B cell (primary cell): ENCODE measurements around the gene HOMER2. TPM values are rescaled to one million over a fixed set of nuclear protein-coding genes. Genes with fewer than 3 reads are reported as not detected.

Experiments
- ATAC-seq: fragments of 200-7000 bp; cut with Tn5 transposase; one replicate; pipeline ENCODE4 v1.10.0; 2021; ENCODE audit warnings: low read depth, mild to moderate bottlenecking, moderate number of reproducible peaks, moderate library complexity
- CTCF ChIA-PET: fragments of 350-600 bp; sonication (Branson Sonifier 250); formaldehyde crosslinking; loops from one replicate; lab custom pipeline; 2021; ENCODE audit warnings: antibody characterized with exemption, inconsistent platforms; lab: Charles Lee
- POLR2A ChIA-PET: fragments of 350-600 bp; sonication (Branson Sonifier 250); formaldehyde crosslinking; loops from one replicate; lab custom pipeline; 2021; ENCODE audit warnings: antibody characterized with exemption; lab: Charles Lee
- DNase-seq: peaks from one replicate; pipeline ENCODE4 v3.0.0; 2013
- H2AFZ ChIP-seq: 2 replicates; pipeline ENCODE4 v1.6.1; 2012; ENCODE audit warnings: mild to moderate bottlenecking, low read depth, low read length; ENCODE audit not compliant: insufficient read depth, poor library complexity, severe bottlenecking
- H3K27ac ChIP-seq, 2 donors: 1 replicate in 1 of 2; 2 replicates in 1 of 2; pipeline ENCODE4 v1.5.1; 2012 to 2013; ENCODE audit warnings: low read length in 2 of 2, mild to moderate bottlenecking in 2 of 2, moderate library complexity in 1 of 2
- H3K27me3 ChIP-seq, 4 experiments: fragments of 200-600 bp in 1 of 4; sonication (generic) in 1 of 4; replicated peaks in 1 of 4; 1 replicate in 2 of 4; 2 replicates in 2 of 4; pipeline versions ENCODE4 v1.6.1 to v1.7.0; 2013 to 2016; ENCODE audit warnings: low read length in 3 of 4, mild to moderate bottlenecking in 2 of 4, mixed read lengths in 1 of 4, moderate library complexity in 1 of 4; ENCODE audit not compliant: insufficient read depth in 4 of 4, control insufficient read depth in 3 of 4; ENCODE audit errors: control extremely low read depth in 1 of 4
- H3K36me3 ChIP-seq, 2 experiments: replicated peaks in 1 of 2; 1 replicate in 1 of 2; 2 replicates in 1 of 2; pipeline versions ENCODE4 v1.6.1 to v1.7.1; 2013; ENCODE audit warnings: low read length in 1 of 2; ENCODE audit not compliant: insufficient read depth in 2 of 2, control insufficient read depth in 1 of 2; ENCODE audit errors: control extremely low read depth in 1 of 2, extremely low read depth in 1 of 2
- H3K4me1 ChIP-seq, 2 donors: fragments of 200-600 bp in 1 of 2; sonication (generic) in 1 of 2; 1 replicate in 1 of 2; 2 replicates in 1 of 2; pipeline versions ENCODE4 v1.5.1 to v1.6.1; 2013 to 2017; ENCODE audit warnings: low read length in 2 of 2; ENCODE audit not compliant: control insufficient read depth in 2 of 2, insufficient read depth in 2 of 2
- H3K4me2 ChIP-seq: replicated peaks from 2 replicates; pipeline ENCODE3; 2012; ENCODE audit warnings: mild to moderate bottlenecking, low read depth, low read length; ENCODE audit not compliant: poor library complexity, severe bottlenecking
- H3K4me3 ChIP-seq, 5 experiments: fragments of 200-600 bp in 1 of 5; sonication (generic) in 1 of 5; 1 replicate in 3 of 5; 2 replicates in 2 of 5; pipeline versions ENCODE4 v1.5.1 to v1.7.0; 2011 to 2016; ENCODE audit warnings: low read length in 4 of 5, mild to moderate bottlenecking in 4 of 5, low read depth in 2 of 5, control low read depth in 1 of 5, moderate library complexity in 1 of 5; ENCODE audit not compliant: insufficient read depth in 1 of 5; ENCODE audit errors: control extremely low read depth in 1 of 5, extremely low read depth in 1 of 5
- H3K79me2 ChIP-seq: fragments of 200-600 bp; sonication (generic); one replicate; pipeline ENCODE4 v1.6.0; 2016; ENCODE audit warnings: low read length; ENCODE audit not compliant: control insufficient read depth, insufficient read depth
- H3K9ac ChIP-seq: fragments of 200-600 bp; sonication (generic); 2 replicates; pipeline ENCODE4 v1.6.1; 2017; ENCODE audit warnings: mild to moderate bottlenecking, low read length, moderate library complexity
- H3K9me3 ChIP-seq, 3 donors: one replicate each; pipeline versions ENCODE4 v1.6.1 to v1.7.1; 2013; ENCODE audit warnings: low read length in 2 of 3; ENCODE audit not compliant: control insufficient read depth in 2 of 3, insufficient read depth in 1 of 3; ENCODE audit errors: control extremely low read depth in 1 of 3
- H4K20me1 ChIP-seq: 2 replicates; pipeline ENCODE4 v1.6.0; 2012; ENCODE audit warnings: mild to moderate bottlenecking, low read length; ENCODE audit not compliant: insufficient read depth, control insufficient read depth, poor library complexity, severe bottlenecking
- H3K27ac Mint-ChIP-seq: one replicate; pipeline ENCODE4 v1.8.0; 2021; ENCODE audit warnings: mixed read lengths
- H3K27me3 Mint-ChIP-seq: one replicate; pipeline ENCODE4 v1.8.0; 2021; ENCODE audit warnings: mixed read lengths
- H3K4me1 Mint-ChIP-seq: one replicate; pipeline ENCODE4 v1.8.0; 2021; ENCODE audit warnings: mixed read lengths
- H3K4me3 Mint-ChIP-seq: one replicate; pipeline ENCODE4 v1.8.0; 2021; ENCODE audit warnings: mixed read lengths
- H3K9me3 Mint-ChIP-seq: one replicate; pipeline ENCODE4 v1.8.0; 2022; ENCODE audit warnings: mixed read lengths; ENCODE audit not compliant: insufficient read depth
- CTCF ChIP-seq: fragments of 200-600 bp; IDR thresholded peaks from one replicate; pipeline ENCODE4 v1.8.0; 2022; ENCODE audit warnings: antibody characterized with exemption, mild to moderate bottlenecking
- EZH2 ChIP-seq: IDR thresholded peaks from 2 replicates; pipeline ENCODE4 v1.6.1; 2012; ENCODE audit warnings: borderline replicate concordance, low read depth, mild to moderate bottlenecking, moderate library complexity, low read length; ENCODE audit not compliant: insufficient read depth, poor library complexity, severe bottlenecking
- WGBS: methylation state at CpG from one replicate; pipeline ENCODE4 v1.1.5; 2013; ENCODE audit warnings: missing lambda C conversion rate; ENCODE audit not compliant: insufficient coverage; 5-methylcytosine and 5-hydroxymethylcytosine counted together
- intact Hi-C: fragments of 100-400 bp; cut with micrococcal nuclease; formaldehyde crosslinking; loops from one replicate; pipeline ENCODE4 v1.10.0; 2022
- polyA plus RNA-seq: library from polyadenylated mRNA; depleted of rRNA; stranded (reverse); fragments of >200 nt; gene quantifications from 2 replicates; pipeline ENCODE4 v1.2.3, GENCODE V29; 2012
- total RNA-seq, 2 donors: library from RNA; stranded (reverse); fragments of 120-200 nt in 1 of 2; gene quantifications; 1 replicate in 1 of 2; 2 replicates in 1 of 2; pipeline versions ENCODE4 v1.2.3 to v1.2.4, GENCODE V29; 2013 to 2022

Gene HOMER2
- total and polyA plus RNA-seq, 2 donors (not counting 1 experiment from before 2014, with no cell fraction given): 5.7 to 19.5 TPM

- DNase-seq (no peak), ATAC-seq (no peak)
- H4K20me1 ChIP-seq: no peaks in the 10 kb centered on the region
- H3K27me3 ChIP-seq: no peaks in the 10 kb centered on the region
- no peak for TF ChIP-seq EZH2
- TF ChIP-seq CTCF: no peak
- no peaks in the 10 kb centered on the region for H3K27me3 Mint-ChIP-seq
- CTCF ChIA-PET: no interaction called here
- H3K9me3 ChIP-seq: no peaks in the 10 kb centered on the region
- WGBS: 100% methylated on average over 4 of the region's 5 CpGs
- no peak overlapping the region for H3K27ac ChIP-seq
- no peaks in the 10 kb centered on the region for H3K4me1 ChIP-seq
- H3K4me1 Mint-ChIP-seq: no peaks in the 10 kb centered on the region
- H3K4me3 ChIP-seq: no peak overlapping the region
- H3K36me3 ChIP-seq: no peaks in the 10 kb centered on the region
- no peaks in the 10 kb centered on the region for H3K9me3 Mint-ChIP-seq
- no peak overlapping the region for H2AFZ ChIP-seq
- H3K9ac ChIP-seq: no peak overlapping the region
- H3K4me3 Mint-ChIP-seq: no peak overlapping the region
- no peak overlapping the region for H3K27ac Mint-ChIP-seq
- no peak overlapping the region for H3K4me2 ChIP-seq
- POLR2A ChIA-PET: no interaction called here
- intact Hi-C loops: no loop called here
- no peaks in the 10 kb centered on the region for H3K79me2 ChIP-seq
Observed at GRCh38 chr15:82959423-82959822, 6.9 kb upstream of the HOMER2 start.

DNA sequence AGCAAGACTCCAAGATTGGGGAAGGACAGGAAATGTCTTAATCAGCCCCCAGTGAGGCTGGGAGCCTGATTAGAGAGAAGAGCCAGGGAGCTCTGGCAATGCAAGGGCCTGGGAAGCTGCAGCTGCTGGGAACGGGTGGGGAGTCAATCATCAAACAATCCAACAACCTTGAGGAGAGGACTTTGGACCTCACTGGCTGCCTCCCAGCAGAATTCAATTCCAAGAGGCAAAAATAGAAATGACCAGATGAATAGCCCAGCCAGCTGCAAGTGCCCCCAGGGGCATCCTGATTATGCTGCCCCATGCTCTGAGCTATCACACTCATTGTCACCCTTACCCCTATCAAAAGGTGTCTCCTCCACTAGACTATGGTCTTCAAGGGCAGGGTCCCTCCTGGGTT, 6.1 kb upstream of the HOMER2 start:
- H3K4me3 Mint-ChIP-seq: no peak overlapping the region

More for the DNA sequence above, 6.1 kb upstream of the HOMER2 start:
- ChIA-PET CTCF (no interaction called here), POLR2A (no interaction called here)
- TF ChIP-seq EZH2 (no peak), CTCF (no peak)
- Mint-ChIP-seq H3K9me3 (no peaks in the 10 kb centered on the region), H3K4me1 (no peaks in the 10 kb centered on the region), H3K27ac (no peak overlapping the region), H3K27me3 (no peaks in the 10 kb centered on the region)
- no peaks in the 10 kb centered on the region for H4K20me1 ChIP-seq
- H2AFZ ChIP-seq: no peak overlapping the region
- H3K27me3 ChIP-seq: no peaks in the 10 kb centered on the region
- H3K79me2 ChIP-seq: no peaks in the 10 kb centered on the region
- intact Hi-C loops: no loop called here
- no peak overlapping the region for H3K4me3 ChIP-seq
- H3K9me3 ChIP-seq: no peaks in the 10 kb centered on the region
- H3K36me3 ChIP-seq: no peaks in the 10 kb centered on the region
- no peak overlapping the region for H3K27ac ChIP-seq
- no peak overlapping the region for H3K4me2 ChIP-seq
- no peak for DNase-seq
- H3K9ac ChIP-seq: no peak overlapping the region
- ATAC-seq: no peak
- 100% methylated on average over 1 of the region's 1 CpG for WGBS
- H3K4me1 ChIP-seq: no peaks in the 10 kb centered on the region
